ENCODE measurements around the gene ACKR2.

Gene ACKR2

GRCh38 chr3:42892807-42893206 is 83.6 kb downstream of the ACKR2 start:
- no peak for DNase-seq

GRCh38 chr3:42894698-42895579 is 85.7 kb downstream of the ACKR2 start:
- DNase-seq: peak; percentile 48

- peak; percentile 48 for DNase-seq
These were observed 86.3 kb downstream of the ACKR2 start for GRCh38 chr3:42895580-42895868.

DNA sequence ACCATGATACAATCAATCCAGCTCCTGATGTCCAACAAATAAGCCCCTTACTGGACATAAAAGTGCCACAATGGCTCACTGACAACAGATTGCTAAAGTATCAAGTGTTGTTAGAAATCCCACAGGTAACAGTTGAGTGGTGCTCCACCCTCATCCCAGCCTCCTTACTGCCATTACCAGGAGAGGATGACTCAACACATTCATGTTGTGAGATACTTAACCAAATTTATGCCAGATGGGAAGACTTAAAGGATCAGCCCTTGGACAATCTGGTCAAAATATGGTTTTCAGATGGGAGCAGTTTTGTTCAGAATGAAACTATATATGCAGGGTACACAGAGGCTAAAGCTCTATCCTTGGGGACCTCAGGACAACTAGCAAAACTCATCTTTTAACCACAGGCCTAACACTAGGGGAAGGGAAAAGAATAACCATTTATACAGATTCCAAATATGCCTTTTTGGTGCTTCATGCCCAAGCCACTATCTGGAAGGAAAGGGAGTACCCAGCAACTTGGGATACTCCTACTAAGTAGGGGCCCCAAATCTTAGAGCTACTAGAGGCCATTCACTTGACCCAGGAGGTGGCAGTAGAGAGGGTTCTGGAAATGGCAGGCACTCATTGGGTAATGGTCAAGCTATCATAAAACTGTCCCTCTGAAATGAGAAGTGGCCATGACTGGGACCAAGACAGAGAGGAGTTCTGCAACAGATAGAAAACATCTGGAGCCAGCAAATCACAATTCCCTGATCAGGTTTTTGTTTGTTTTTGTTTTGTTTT is 89.8 kb downstream of the ACKR2 start:
- DNase-seq: no peak

GRCh38 chr3:42900226-42901072 is 91.2 kb downstream of the ACKR2 start:
- no peak for DNase-seq

DNA sequence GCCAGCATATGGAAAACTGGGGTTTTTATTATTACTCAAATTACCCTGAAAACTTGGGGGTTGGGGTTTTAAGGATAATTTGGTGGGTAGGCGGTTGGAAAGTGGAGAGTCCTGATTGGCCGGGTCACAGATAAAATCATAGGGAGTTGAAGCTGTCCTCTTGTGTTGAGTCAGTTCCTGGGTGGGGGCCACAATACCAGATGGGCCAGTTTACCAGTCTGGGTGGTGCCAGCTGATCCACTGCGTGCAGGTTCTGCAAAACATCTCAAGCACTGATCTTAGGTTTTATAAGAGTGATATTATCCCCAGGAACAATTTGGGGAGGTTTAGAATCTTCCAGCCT is 91.8 kb downstream of the ACKR2 start:
- DNase-seq: no peak

DNA sequence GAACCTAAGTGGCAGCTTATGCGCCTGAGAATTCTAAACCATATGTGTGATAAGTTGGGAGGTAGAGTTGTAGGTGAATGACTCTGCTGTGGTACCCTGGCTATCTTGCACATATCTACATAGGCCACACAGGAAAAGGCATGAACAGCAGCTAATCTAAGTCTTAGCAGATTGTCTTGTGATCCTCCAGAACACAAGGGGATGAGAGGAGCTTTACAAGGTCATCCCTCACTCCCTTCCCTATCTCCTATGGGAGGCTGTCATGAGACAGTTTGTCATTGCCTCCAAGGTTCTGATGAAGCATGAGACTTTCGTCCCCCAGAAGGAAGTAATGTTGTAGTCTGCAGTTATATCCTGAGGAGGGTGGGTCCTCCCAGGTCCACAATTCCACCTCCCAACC is 93.0 kb downstream of the ACKR2 start:
- DNase-seq: no peak

DNA sequence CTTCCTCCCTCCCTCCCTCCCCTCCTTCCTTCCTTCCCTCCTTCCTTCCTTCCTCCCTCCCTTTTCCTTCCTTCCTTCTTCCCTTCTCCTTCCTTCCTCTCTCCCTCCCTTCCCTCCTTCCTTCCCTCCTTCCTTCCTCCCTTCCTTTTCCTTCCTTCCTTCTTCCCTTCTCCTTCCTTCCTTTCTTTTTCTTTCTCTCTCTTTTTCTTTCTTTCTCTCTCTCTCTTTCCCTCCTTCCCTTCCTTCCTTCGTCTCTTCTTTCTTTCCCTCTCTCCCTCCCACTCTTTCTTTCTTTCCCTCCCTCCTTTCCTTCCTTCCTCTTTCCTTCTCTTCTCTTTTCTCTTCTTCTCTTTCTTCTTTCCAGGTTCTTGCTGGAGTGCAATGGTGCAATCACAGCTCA is 94.8 kb downstream of the ACKR2 start:
- DNase-seq: no peak

- DNase-seq: no peak
These were observed 96.5 kb downstream of the ACKR2 start for GRCh38 chr3:42905740-42906069.

DNA sequence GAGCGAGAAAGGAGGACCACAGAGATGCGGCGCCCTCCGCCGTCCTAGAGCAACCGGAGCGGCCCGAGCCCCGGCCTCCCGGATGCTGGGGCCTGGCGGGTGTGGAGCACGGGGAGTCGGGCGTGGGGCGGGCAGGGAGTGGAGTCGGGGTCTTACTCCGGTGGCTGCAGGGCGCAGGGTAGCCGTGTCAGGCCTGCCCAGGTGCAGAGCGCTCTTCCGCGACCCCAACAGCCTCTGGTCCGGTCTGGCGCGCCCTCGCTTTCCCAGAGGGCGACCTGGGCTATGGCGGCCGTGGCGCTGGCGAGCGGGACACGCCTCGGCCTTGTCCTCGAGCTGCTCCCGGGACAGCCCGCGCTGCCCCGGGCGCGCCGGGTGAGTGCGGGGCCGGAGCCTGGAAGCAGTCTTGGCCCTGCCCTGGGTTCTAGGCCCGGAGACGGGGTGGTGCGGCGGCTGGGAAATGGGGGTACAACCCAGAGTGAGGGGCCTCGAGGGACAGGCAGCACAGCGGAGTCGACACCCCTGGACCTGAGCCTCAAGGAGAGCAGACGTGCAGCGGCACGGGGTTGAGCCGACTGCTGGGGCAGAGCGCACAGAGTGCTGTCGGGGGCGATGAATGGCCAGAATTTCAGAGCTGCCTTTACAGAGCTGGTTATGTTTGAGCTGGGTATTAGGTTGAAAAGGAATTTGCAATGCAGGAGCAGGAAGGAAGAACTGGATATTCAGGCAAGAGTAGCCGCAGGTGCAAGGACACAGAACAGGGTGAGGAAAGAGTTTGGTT is 97.0 kb downstream of the ACKR2 start, which contains the start of gene ZNF662:
ZNF662 (plus strand) TSS at position 73 of the 778 bp plus-strand sequence. CDS start 1,973 bp downstream, outside the sequence.
- no peak for DNase-seq

DNA sequence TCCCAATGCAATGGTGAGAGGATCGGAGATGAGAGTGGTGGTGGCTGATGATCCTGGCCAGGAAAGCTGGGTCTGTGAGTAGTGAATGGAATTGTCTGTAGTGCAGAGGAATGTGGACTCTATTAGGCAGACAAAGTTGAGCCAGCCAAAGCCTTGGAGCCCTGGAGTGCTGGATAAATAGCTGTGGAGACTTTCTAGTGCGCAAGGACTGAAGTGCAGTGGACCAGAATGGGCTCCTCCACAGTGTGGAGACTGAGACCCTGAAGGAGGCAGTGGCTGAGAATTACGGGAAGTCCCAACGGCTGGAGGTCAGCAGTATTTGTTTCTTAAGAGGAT is 97.6 kb downstream of the ACKR2 start:
- no peak for DNase-seq

GRCh38 chr3:42908675-42909074 is 99.4 kb downstream of the ACKR2 start:
- DNase-seq: no peak

DNA sequence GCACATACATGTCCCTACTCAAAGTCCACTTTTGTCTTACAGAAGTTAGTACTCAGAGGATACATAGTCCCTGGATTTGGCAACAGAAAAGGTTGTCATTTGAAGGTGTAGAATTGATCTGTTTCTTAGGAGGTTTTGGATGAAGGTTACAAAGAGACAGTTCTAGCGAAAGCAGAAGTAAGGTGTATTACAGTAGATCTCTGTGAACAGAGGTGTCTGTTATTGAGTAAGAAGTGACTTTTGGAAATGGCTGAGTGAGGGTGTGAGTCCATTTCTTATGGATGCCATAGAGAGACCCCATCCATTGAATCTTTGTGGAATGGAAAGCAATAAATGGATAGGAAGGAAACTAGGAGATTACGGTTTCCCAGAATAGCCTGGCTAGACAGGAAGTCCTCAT is 102.3 kb downstream of the ACKR2 start:
- no peak for DNase-seq

GRCh38 chr3:42914771-42915515 is 105.7 kb downstream of the ACKR2 start:
- DNase-seq: no peak
